Prostate gland (tissue), 2 donors: ENCODE measurements around the gene EPHA6.

ENCODE experiments used
- POLR2AphosphoS5 ChIP-seq: sonication (generic); formaldehyde crosslinking; IDR thresholded peaks from one replicate; pipeline ENCODE4 v1.6.1; 2017; ENCODE audit warnings: antibody characterized with exemption
- TF ChIP-seq, protein P1 (sequence below), 4 experiments: fragments of 200-600 bp in 2 of 4; fragments of 450-650 bp in 2 of 4; sonication (generic) in 2 of 4; IDR thresholded peaks; 1 replicate in 3 of 4; 2 replicates in 1 of 4; pipeline ENCODE4 v1.5.1; 2016 to 2019; ENCODE audit warnings: antibody characterized with exemption in 4 of 4, mild to moderate bottlenecking in 2 of 4, moderate library complexity in 2 of 4

DNA sequence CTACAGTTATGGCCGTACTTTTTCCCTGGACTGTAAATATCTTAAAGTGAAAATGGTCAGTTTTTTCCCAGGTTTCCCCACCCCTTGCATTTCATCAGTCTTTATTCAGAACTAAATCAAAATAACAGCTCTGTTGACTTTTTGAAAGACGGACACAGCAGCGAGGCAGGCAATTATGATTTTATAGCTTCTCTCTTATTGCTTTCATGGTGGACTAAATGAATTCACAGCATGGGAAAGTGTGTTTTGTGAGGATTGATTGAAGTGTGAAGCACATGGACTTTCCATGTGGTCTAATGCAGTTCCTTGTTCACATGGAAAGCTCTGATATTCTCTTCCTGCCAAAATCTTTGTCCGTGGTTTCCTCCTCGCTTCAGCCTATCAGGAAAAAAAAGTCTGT, 681.5 kb downstream of the EPHA6 start:
- TF ChIP-seq, protein P1, sequence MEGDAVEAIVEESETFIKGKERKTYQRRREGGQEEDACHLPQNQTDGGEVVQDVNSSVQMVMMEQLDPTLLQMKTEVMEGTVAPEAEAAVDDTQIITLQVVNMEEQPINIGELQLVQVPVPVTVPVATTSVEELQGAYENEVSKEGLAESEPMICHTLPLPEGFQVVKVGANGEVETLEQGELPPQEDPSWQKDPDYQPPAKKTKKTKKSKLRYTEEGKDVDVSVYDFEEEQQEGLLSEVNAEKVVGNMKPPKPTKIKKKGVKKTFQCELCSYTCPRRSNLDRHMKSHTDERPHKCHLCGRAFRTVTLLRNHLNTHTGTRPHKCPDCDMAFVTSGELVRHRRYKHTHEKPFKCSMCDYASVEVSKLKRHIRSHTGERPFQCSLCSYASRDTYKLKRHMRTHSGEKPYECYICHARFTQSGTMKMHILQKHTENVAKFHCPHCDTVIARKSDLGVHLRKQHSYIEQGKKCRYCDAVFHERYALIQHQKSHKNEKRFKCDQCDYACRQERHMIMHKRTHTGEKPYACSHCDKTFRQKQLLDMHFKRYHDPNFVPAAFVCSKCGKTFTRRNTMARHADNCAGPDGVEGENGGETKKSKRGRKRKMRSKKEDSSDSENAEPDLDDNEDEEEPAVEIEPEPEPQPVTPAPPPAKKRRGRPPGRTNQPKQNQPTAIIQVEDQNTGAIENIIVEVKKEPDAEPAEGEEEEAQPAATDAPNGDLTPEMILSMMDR (IDR thresholded peaks at IDR 0.05), result no peak
- no peak for TF ChIP-seq POLR2AphosphoS5
